Thyroid gland (tissue), 4 donors: ENCODE data around the gene KCNF1. TPM values are rescaled to one million over a fixed set of nuclear protein-coding genes. Genes with fewer than 3 reads are reported as not detected.

Experiments
- DNase-seq, 2 donors: peaks; one replicate each; pipeline ENCODE4 v3.0.0-alpha.2; 2019
- H3K27ac ChIP-seq, 3 donors: fragments of 200-600 bp; sonication (generic); 1 replicate in 2 of 3; 2 replicates in 1 of 3; pipeline ENCODE4 v1.5.1; 2016 to 2019; ENCODE audit warnings: mild to moderate bottlenecking in 1 of 3, moderate library complexity in 1 of 3
- H3K27me3 ChIP-seq: fragments of 200-600 bp; sonication (generic); one replicate; pipeline ENCODE4 v1.5.1; 2019
- H3K36me3 ChIP-seq, 2 donors: fragments of 200-600 bp; sonication (generic); one replicate each; pipeline ENCODE4 v1.5.1; 2016 to 2019
- H3K4me1 ChIP-seq, 2 donors: fragments of 200-600 bp; sonication (generic); one replicate each; pipeline ENCODE4 v1.5.1; 2017 to 2019
- H3K4me3 ChIP-seq, 3 donors: fragments of 200-600 bp; sonication (generic); replicated peaks in 1 of 3; 1 replicate in 2 of 3; 2 replicates in 1 of 3; pipeline ENCODE4 v1.5.1; 2016; ENCODE audit warnings: mild to moderate bottlenecking in 1 of 3
- H3K9me3 ChIP-seq: fragments of 200-600 bp; sonication (generic); one replicate; pipeline ENCODE4 v1.5.1; 2017
- POLR2A ChIP-seq, 2 donors: fragments of 450-650 bp; IDR thresholded peaks; one replicate each; pipeline ENCODE4 v1.6.1; 2017; ENCODE audit warnings: antibody characterized with exemption in 2 of 2, mild to moderate bottlenecking in 2 of 2, moderate library complexity in 1 of 2
- WGBS, 2 donors: methylation state at CpG; one replicate each; pipeline ENCODE4 v1.1.5; 2017; 5-methylcytosine and 5-hydroxymethylcytosine counted together
- intact Hi-C: fragments of 100-400 bp; cut with DNase I; formaldehyde crosslinking; loops from one replicate; pipeline ENCODE4 v1.15.1; 2023
- total RNA-seq, 4 donors: library from RNA; depleted of rRNA; stranded (reverse); fragments of >200 nt; gene quantifications; one replicate each; pipeline ENCODE4 v1.2.3, GENCODE V29; 2016
- TF ChIP-seq, protein P1 (sequence below), 6 experiments: fragments of 200-600 bp in 3 of 6; fragments of 450-650 bp in 3 of 6; sonication (generic) in 3 of 6; IDR thresholded peaks; one replicate each; pipeline ENCODE4 v1.5.1; 2016 to 2019; ENCODE audit warnings: antibody characterized with exemption in 6 of 6, mild to moderate bottlenecking in 2 of 6, inconsistent platforms in 1 of 6, moderate library complexity in 1 of 6

The KCNF1 gene, protein sequence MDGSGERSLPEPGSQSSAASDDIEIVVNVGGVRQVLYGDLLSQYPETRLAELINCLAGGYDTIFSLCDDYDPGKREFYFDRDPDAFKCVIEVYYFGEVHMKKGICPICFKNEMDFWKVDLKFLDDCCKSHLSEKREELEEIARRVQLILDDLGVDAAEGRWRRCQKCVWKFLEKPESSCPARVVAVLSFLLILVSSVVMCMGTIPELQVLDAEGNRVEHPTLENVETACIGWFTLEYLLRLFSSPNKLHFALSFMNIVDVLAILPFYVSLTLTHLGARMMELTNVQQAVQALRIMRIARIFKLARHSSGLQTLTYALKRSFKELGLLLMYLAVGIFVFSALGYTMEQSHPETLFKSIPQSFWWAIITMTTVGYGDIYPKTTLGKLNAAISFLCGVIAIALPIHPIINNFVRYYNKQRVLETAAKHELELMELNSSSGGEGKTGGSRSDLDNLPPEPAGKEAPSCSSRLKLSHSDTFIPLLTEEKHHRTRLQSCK
- not detected for total RNA-seq

DNA sequence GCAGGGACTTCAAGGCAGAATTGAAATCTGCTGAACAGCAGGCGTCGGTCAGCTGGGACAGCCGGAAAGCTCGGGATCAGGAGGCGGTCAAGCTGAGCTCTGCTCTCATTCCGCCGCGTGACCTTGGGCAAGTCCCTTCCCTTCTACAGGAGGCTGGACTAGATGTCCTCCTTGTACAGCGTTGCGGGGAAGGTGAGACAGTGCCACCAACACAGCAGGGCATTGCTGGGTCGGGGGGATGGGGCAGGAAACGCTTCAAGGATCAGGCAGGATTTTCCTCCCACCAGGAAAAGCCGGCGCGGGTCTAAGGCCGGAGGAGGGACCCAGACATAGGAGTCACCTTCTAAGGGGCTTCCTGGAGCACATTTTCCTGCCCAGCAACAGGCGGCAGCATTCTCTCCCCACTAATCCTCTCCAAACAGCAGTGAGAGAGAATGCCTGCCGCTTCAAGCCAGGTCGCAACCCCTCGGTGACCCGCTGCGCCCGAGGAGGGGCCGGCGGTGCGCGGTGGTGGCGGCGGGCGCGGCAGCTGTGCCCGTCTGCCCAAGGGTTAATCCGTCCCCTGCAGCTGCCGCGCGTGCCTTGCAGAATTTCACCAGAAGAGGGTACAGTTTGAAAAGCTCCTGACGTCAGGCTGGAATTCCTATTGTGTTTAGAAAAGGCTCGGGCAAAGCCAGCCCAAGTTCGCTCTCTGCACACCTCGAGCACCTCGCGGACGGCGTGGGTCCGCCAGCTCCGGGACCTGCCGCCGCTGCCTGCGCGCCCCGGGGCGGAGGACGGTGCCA lies at the start of gene KCNF1:
KCNF1 (plus strand) TSS at position 644 of the 785 bp plus-strand sequence. CDS start 493 bp downstream, outside the sequence.
- Histone ChIP-seq H3K4me1 (peaks cover 3 to 6% of the 10 kb centered on the region in 2 donors), H3K27me3 (no peaks in the 10 kb centered on the region), H3K36me3 (no peaks in the 10 kb centered on the region), H3K27ac (no peak within 1 kb of the TSS), H3K4me3 (peak within 1 kb of the TSS in 1 of 3 donors; percentile 12), H3K9me3 (no peaks in the 10 kb centered on the region)
- WGBS, 2 donors: 13 to 29% methylated on average over 15 to 24 of the region's 53 CpGs
- peak; percentile 45 for DNase-seq
- no peak for TF ChIP-seq POLR2A (IDR thresholded peaks at IDR 0.05)
- TF ChIP-seq, protein P1, sequence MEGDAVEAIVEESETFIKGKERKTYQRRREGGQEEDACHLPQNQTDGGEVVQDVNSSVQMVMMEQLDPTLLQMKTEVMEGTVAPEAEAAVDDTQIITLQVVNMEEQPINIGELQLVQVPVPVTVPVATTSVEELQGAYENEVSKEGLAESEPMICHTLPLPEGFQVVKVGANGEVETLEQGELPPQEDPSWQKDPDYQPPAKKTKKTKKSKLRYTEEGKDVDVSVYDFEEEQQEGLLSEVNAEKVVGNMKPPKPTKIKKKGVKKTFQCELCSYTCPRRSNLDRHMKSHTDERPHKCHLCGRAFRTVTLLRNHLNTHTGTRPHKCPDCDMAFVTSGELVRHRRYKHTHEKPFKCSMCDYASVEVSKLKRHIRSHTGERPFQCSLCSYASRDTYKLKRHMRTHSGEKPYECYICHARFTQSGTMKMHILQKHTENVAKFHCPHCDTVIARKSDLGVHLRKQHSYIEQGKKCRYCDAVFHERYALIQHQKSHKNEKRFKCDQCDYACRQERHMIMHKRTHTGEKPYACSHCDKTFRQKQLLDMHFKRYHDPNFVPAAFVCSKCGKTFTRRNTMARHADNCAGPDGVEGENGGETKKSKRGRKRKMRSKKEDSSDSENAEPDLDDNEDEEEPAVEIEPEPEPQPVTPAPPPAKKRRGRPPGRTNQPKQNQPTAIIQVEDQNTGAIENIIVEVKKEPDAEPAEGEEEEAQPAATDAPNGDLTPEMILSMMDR (IDR thresholded peaks at IDR 0.05): peak in 3 of 6 experiments; percentile 9 to 30 (median 9)
- intact Hi-C loops: no loop called here

DNA sequence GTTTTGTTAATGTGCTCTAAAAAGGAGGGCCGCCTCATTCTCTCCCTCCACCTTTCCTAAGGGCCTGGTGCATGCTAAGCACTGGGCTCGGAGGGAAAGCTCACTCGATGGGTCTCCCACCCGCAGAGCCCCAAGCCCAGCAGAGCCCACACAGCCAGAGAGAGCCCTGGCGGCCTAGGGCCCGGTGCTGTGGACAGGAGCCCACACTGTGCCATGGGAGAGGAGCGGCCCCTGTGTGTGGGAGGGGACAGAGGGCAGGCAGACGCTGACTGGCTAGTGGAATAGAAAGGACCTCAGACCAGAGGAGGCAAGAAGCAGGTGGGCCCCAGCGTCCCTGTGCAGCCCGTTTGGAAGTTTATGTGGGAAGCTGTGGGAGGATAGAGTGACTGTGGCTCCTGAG lies 49.4 kb upstream of the KCNF1 start:
- TF ChIP-seq POLR2A (IDR thresholded peaks at IDR 0.05): no peak
- TF ChIP-seq, protein P1 (IDR thresholded peaks at IDR 0.05): no peak
- intact Hi-C loops: no loop called here
- H3K27ac ChIP-seq: no peak overlapping the region
- no peaks in the 10 kb centered on the region for H3K9me3 ChIP-seq
- 79 to 91% methylated on average over 8 to 10 of the region's 10 CpGs for WGBS, 2 donors
- no peaks in the 10 kb centered on the region for H3K27me3 ChIP-seq
- H3K4me1 ChIP-seq: no peaks in the 10 kb centered on the region
- no peaks in the 10 kb centered on the region for H3K36me3 ChIP-seq
- H3K4me3 ChIP-seq: no peak overlapping the region
- no peak for DNase-seq

DNA sequence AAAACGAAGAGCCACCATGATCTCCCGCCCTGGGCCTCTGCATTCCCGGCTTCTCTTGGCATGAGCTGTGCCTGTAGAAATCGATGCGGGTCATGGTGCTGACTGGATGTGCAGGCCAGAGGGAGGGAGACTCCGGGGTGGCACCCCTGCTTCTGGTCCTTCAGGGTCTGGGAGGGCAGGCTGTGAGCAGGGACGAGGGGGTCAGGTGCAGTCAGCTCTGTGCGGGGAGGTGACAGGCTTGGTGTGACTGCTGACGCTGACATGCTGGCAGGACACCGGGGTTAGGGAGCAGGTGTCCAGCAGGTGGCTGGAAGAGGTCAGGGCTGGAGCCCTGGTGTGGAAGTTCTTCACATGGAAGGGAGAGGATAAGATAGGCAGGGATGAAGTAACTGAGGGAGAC lies 48.7 kb upstream of the KCNF1 start:
- no peak for DNase-seq
- TF ChIP-seq POLR2A (IDR thresholded peaks at IDR 0.05): no peak
- TF ChIP-seq, protein P1 (IDR thresholded peaks at IDR 0.05): no peak
- no peak overlapping the region for H3K27ac ChIP-seq
- intact Hi-C loops: no loop called here
- no peaks in the 10 kb centered on the region for H3K36me3 ChIP-seq
- H3K27me3 ChIP-seq: no peaks in the 10 kb centered on the region
- no peaks in the 10 kb centered on the region for H3K4me1 ChIP-seq
- no peaks in the 10 kb centered on the region for H3K9me3 ChIP-seq
- WGBS, 2 donors: 90 to 93% methylated on average over 9 to 10 of the region's 10 CpGs
- H3K4me3 ChIP-seq: no peak overlapping the region

DNA sequence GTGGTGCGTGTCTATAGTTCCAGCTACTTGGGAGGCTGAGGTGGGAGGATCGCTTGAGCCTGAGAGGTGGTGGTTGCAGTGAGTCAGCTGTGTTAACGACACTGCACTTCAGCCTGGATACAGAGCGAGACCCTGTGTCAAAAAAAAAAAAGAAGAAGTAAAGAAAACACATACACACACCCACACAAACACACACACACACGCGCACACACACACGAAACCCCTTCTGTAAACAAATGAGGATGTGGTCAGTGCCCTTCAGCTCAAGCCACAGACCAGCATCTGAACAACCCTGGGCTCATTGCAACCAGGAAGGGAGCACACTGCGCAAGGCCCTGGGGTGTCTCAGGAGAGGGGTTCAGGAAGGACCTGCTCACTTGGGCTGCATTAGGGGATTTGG lies 47.9 kb upstream of the KCNF1 start:
- intact Hi-C loops: no loop called here
- 55 to 71% methylated on average over 8 of the region's 8 CpGs for WGBS, 2 donors
- Histone ChIP-seq H3K9me3 (no peaks in the 10 kb centered on the region), H3K27me3 (no peaks in the 10 kb centered on the region), H3K36me3 (no peaks in the 10 kb centered on the region), H3K4me3 (no peak overlapping the region), H3K27ac (no peak overlapping the region), H3K4me1 (no peaks in the 10 kb centered on the region)
- no peak for DNase-seq
- no peak for TF ChIP-seq POLR2A (IDR thresholded peaks at IDR 0.05)
- TF ChIP-seq, protein P1 (IDR thresholded peaks at IDR 0.05): no peak
